ENCODE measurements around the gene IRF2BPL. TPM values are rescaled to one million over a fixed set of nuclear protein-coding genes. Genes with fewer than 3 reads are reported as not detected.

IRF2BPL gene
- total RNA-seq, 1 donor from 2014 or later, result 70.2 TPM

DNA sequence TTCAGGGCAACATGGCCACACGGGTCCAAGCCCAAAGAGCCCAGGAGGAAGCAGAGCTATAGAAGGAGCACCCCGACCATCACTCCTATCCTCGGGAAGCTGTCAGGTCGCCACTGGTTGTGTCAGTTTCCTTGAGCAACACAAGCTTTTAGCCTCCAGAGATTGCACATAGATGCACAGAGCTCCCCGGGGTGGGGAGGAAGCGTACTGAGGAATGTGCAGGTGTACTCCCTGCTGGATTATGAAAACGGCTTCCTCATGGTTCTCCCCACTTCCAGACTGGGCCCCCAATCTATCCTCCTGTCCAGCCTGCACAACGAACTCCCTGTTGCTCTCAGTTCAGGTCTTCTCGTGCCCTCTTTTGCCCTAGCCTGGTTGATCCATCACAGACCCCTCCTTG, 30.3 kb upstream of the IRF2BPL start:
- DNase-seq (ENCODE audit: low read depth), result no peak
- no peaks in the 10 kb centered on the region for H3K27me3 ChIP-seq (ENCODE audit: control insufficient read depth, insufficient read depth, low read length)
- TF ChIP-seq, protein P1, sequence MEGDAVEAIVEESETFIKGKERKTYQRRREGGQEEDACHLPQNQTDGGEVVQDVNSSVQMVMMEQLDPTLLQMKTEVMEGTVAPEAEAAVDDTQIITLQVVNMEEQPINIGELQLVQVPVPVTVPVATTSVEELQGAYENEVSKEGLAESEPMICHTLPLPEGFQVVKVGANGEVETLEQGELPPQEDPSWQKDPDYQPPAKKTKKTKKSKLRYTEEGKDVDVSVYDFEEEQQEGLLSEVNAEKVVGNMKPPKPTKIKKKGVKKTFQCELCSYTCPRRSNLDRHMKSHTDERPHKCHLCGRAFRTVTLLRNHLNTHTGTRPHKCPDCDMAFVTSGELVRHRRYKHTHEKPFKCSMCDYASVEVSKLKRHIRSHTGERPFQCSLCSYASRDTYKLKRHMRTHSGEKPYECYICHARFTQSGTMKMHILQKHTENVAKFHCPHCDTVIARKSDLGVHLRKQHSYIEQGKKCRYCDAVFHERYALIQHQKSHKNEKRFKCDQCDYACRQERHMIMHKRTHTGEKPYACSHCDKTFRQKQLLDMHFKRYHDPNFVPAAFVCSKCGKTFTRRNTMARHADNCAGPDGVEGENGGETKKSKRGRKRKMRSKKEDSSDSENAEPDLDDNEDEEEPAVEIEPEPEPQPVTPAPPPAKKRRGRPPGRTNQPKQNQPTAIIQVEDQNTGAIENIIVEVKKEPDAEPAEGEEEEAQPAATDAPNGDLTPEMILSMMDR (IDR thresholded peaks at IDR 0.05; ENCODE audit: insufficient read depth, low read length, poor library complexity, severe bottlenecking), result no peak
- H3K4me3 ChIP-seq (ENCODE audit: low read depth, low read length), result no peak overlapping the region
- no peaks in the 10 kb centered on the region for H3K36me3 ChIP-seq (ENCODE audit: control insufficient read depth, insufficient read depth, low read length)

DNA sequence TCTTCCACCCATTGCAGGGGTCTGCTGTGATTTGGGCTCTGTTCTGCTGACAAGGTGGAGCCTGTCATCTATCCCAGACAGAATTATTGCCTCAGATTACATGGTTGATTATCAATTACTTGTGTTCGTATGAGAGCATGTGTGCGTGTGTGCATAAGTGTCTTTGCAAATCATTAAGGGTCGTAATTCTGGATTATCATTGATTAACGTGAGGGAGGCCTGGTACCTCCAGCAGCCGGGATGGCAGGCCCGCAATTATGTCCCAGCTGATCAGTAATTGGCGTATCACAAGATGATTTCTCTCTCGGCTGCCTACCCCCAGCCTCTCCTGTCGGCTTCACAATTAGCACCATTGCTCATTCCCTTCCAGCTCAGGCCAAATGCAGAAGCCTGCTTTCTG, 29.6 kb upstream of the IRF2BPL start:
- Histone ChIP-seq H3K36me3 (ENCODE audit: control insufficient read depth, insufficient read depth, low read length) (no peaks in the 10 kb centered on the region), H3K4me3 (ENCODE audit: low read depth, low read length) (no peak overlapping the region), H3K27me3 (ENCODE audit: control insufficient read depth, insufficient read depth, low read length) (no peaks in the 10 kb centered on the region)
- no peak for DNase-seq (ENCODE audit: low read depth)
- TF ChIP-seq, protein P1 (IDR thresholded peaks at IDR 0.05; ENCODE audit: insufficient read depth, low read length, poor library complexity, severe bottlenecking), result no peak

DNA sequence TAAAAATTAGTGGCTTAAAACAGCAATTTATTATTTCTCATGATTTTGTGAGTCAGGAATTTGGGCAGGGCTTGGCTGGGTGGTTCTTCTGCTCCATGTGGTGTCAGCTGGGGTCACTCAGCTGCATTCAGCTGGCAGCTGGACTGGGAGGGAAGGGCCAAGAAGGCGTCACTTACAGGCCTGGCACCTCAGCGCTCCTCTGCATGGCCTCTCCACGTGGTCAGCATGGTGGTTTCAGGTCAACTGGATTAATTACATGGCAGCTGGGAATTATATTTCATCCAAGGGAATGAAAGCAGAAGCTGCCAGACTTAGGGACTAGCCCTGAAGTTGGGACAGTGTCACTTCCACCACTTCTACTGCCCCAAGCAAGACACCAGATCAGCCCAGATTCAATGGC, 27.5 kb upstream of the IRF2BPL start:
- TF ChIP-seq, protein P1 (IDR thresholded peaks at IDR 0.05; ENCODE audit: insufficient read depth, low read length, poor library complexity, severe bottlenecking), result no peak
- no peak for DNase-seq (ENCODE audit: low read depth)
- Histone ChIP-seq H3K4me3 (ENCODE audit: low read depth, low read length) (no peak overlapping the region), H3K27me3 (ENCODE audit: control insufficient read depth, insufficient read depth, low read length) (no peaks in the 10 kb centered on the region), H3K36me3 (ENCODE audit: control insufficient read depth, insufficient read depth, low read length) (no peaks in the 10 kb centered on the region)

DNA sequence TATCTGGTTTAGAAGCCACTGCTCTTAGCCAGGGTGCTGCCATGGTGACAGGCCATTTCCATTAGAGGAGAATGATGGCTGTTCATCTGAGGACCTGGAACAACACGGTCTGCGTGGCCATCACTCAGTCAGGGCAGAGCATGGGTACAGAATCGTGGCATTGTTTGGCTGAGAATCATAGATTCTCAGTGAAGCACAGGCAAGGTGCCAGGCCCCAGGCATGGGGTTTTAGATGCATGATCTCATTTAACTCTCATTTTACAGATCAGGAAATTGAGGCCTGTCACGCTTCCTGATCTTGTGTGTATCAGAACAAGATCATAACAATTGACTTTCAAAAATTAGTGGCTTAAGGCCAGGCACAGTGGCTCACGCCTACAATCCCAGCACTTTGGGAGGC, 26.8 kb upstream of the IRF2BPL start:
- DNase-seq (ENCODE audit: low read depth), result no peak
- Histone ChIP-seq H3K4me3 (ENCODE audit: low read depth, low read length) (no peak overlapping the region), H3K36me3 (ENCODE audit: control insufficient read depth, insufficient read depth, low read length) (no peaks in the 10 kb centered on the region), H3K27me3 (ENCODE audit: control insufficient read depth, insufficient read depth, low read length) (no peaks in the 10 kb centered on the region)
- TF ChIP-seq, protein P1 (IDR thresholded peaks at IDR 0.05; ENCODE audit: insufficient read depth, low read length, poor library complexity, severe bottlenecking), result no peak

DNA sequence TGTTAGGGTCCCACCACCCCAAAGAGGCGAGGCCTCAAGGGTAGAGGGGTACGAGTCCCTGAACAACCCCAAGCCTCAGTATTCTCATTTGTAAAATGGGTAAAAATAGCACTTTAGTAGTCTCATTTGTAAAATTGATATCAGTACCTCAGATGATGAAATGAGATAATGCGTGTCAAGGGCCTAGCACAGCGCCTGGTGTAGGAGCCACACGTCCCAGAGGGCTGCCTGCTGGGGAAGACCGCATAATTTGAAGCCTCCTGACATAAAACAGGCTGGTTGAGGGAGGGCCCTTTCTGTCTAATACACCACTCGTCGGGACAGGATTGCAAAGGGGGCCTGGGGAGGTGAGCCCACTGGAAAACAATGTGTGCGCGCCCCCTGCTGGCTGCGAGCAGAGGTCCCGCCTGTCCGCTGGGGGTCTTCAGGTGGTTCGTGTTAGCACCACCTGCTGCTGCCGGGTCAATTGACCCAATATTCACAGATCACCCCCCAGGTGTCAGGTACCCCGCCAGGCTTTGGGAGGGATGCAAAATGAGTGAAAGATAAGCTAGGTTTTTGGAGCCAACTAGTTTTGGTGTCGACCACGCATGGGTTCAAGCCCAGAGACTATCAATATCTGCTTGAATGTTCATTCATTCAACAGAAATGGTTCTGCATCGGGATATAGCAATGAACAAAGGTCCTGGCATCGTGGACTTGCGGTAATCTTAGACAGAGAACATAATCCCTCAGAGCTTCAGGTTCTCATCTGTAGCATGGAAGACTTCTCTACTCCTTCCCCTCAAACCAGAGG, 24.7 kb upstream of the IRF2BPL start:
- Histone ChIP-seq H3K4me3 (ENCODE audit: low read depth, low read length) (no peak overlapping the region), H3K27me3 (ENCODE audit: control insufficient read depth, insufficient read depth, low read length) (no peaks in the 10 kb centered on the region), H3K36me3 (ENCODE audit: control insufficient read depth, insufficient read depth, low read length) (no peaks in the 10 kb centered on the region)
- DNase-seq (ENCODE audit: low read depth), result no peak
- TF ChIP-seq, protein P1 (IDR thresholded peaks at IDR 0.05; ENCODE audit: insufficient read depth, low read length, poor library complexity, severe bottlenecking), result peak; percentile 95

Measured in kidney epithelial cell (primary cell).